NCI-H146 treated with DMSO at 0.1 percent for 48 hours (cell line): ENCODE measurements around the gene SKAP1.

Source experiments
- DNase-seq: peaks from one replicate; lab custom pipeline; 2025; ENCODE audit not compliant: unreplicated experiment; lab: John Stamatoyannopoulos, UW

The SKAP1 gene

GRCh38 chr17:48429638-48430586 lies at the start of gene SKAP1:
Gene SKAP1 (minus strand): TSS chr17:48430214.
- peak; percentile 11 for DNase-seq

GRCh38 chr17:48479014-48479402 lies 49.0 kb upstream of the SKAP1 start:
- no peak for DNase-seq

- no peak for DNase-seq
These were observed 48.4 kb upstream of the SKAP1 start for GRCh38 chr17:48478224-48479013.

GRCh38 chr17:48477221-48477620 lies 47.2 kb upstream of the SKAP1 start:
- no peak for DNase-seq

- DNase-seq = no peak
These were observed 42.6 kb upstream of the SKAP1 start for GRCh38 chr17:48472411-48473281.

- peak; percentile 21 for DNase-seq
These were observed 41.9 kb upstream of the SKAP1 start for GRCh38 chr17:48471817-48472410.

- no peak for DNase-seq
These were observed 40.5 kb upstream of the SKAP1 start for GRCh38 chr17:48470388-48471034.

- DNase-seq = no peak
These were observed 39.2 kb upstream of the SKAP1 start for GRCh38 chr17:48469227-48469626.

- no peak for DNase-seq
These were observed 38.3 kb upstream of the SKAP1 start for GRCh38 chr17:48468299-48468698.

- no peak for DNase-seq
These were observed 35.9 kb upstream of the SKAP1 start for GRCh38 chr17:48465884-48466283.

- no peak for DNase-seq
These were observed 33.5 kb upstream of the SKAP1 start for GRCh38 chr17:48463526-48463925.

GRCh38 chr17:48462946-48463345 lies 32.9 kb upstream of the SKAP1 start:
- DNase-seq = no peak

GRCh38 chr17:48460052-48460451 lies 30.0 kb upstream of the SKAP1 start:
- DNase-seq = no peak

GRCh38 chr17:48459070-48459844 lies 29.2 kb upstream of the SKAP1 start:
- DNase-seq = no peak

- peak; percentile 45 for DNase-seq
These were observed 27.2 kb upstream of the SKAP1 start for GRCh38 chr17:48457080-48457836.

GRCh38 chr17:48456589-48456988 lies 26.6 kb upstream of the SKAP1 start:
- DNase-seq = peak; percentile 29

- no peak for DNase-seq
These were observed 25.8 kb upstream of the SKAP1 start for GRCh38 chr17:48455791-48456190.

GRCh38 chr17:48453447-48453846 lies 23.4 kb upstream of the SKAP1 start:
- DNase-seq = no peak

GRCh38 chr17:48451489-48451888 lies 21.5 kb upstream of the SKAP1 start:
- DNase-seq = no peak
